Psoas muscle (tissue), 8 donors: ENCODE data around the gene PPARD. TPM values are rescaled to one million over a fixed set of nuclear protein-coding genes. Genes with fewer than 3 reads are reported as not detected.

ENCODE experiments used
- ATAC-seq, 4 donors: fragments of 200-7000 bp; cut with Tn5 transposase; one replicate each; pipeline ENCODE4 v1.9.1; 2020; ENCODE audit warnings: moderate library complexity in 3 of 4, mild to moderate bottlenecking in 2 of 4
- DNase-seq, 2 donors: peaks; one replicate each; pipeline ENCODE4 v3.0.0-alpha.2; 2020
- H3K27ac ChIP-seq: fragments of 200-600 bp; one replicate; pipeline ENCODE4 v1.8.0; 2022
- H3K27me3 ChIP-seq, 3 donors: fragments of 200-600 bp in 1 of 3; one replicate each; pipeline versions ENCODE4 v1.6.1 to v1.8.0; 2013 to 2022; ENCODE audit warnings: low read length in 2 of 3, mild to moderate bottlenecking in 2 of 3, moderate library complexity in 1 of 3; ENCODE audit not compliant: insufficient read depth in 3 of 3
- H3K36me3 ChIP-seq, 2 donors: fragments of 200-600 bp in 1 of 2; one replicate each; pipeline versions ENCODE4 v1.6.1 to v1.8.0; 2013 to 2022; ENCODE audit warnings: low read depth in 1 of 2, mild to moderate bottlenecking in 1 of 2, moderate library complexity in 1 of 2; ENCODE audit not compliant: insufficient read depth in 1 of 2
- H3K4me1 ChIP-seq: fragments of 200-600 bp; one replicate; pipeline ENCODE4 v1.8.0; 2022
- H3K4me3 ChIP-seq: fragments of 200-600 bp; one replicate; pipeline ENCODE4 v1.8.0; 2022; ENCODE audit warnings: mild to moderate bottlenecking
- H3K9me3 ChIP-seq: fragments of 200-600 bp; one replicate; pipeline ENCODE4 v1.8.0; 2022
- WGBS, 3 donors: extraction: QIAGEN DNeasy Blood & Tissue Kit; methylation state at CpG; one replicate each; pipeline versions ENCODE4 v1.1.6 to v1.1.7; 2013; 5-methylcytosine and 5-hydroxymethylcytosine counted together
- intact Hi-C, 2 donors: fragments of 100-400 bp; cut with DNase I; formaldehyde crosslinking; loops; one replicate each; pipeline versions ENCODE4 v1.11.0 to v1.14.2; 2022
- polyA plus RNA-seq, 3 donors: library from polyadenylated mRNA; stranded (reverse); fragments of 200-250 nt; gene quantifications; one replicate each; pipeline ENCODE4 v1.2.3, GENCODE V29; 2013
- total RNA-seq, 4 donors: library from RNA; stranded (reverse); fragmentation: NEBNext Ultra II Directional in 2 of 4; extraction: Animal tissue kit (Norgen Biotek cat#: 25700) in 2 of 4; gene quantifications; one replicate each; pipeline versions ENCODE4 v1.2.1 to v1.2.4, GENCODE V29; 2021 to 2023
- TF ChIP-seq, protein P1 (sequence below): fragments of 200-600 bp; IDR thresholded peaks from one replicate; pipeline ENCODE4 v1.8.0; 2022; ENCODE audit warnings: antibody characterized with exemption
- donor health status: healthy with polysubstance abuse.
- donor health status: DM: no; HTN: no; CAD: no; lungs with moderate emphysema.
- donor health status: Bipolar disorder and iron deficiency.
- donor health status: healthy.
- donor health status: DM: yes; HTN: yes; CAD: no.
- donor health status: DM: no; HTN: no; CAD: no.
- donor health status: DM: no; HTN: no; CAD: no.
- donor health status: DM: yes; HTN: yes; CAD: no.

PPARD gene
- total and polyA plus RNA-seq, 7 donors = 13.5 to 187 (median 37.2) TPM

GRCh38 chr6:35474131-35474941 lies 132.0 kb downstream of the PPARD start:
- H3K27ac ChIP-seq = no peak overlapping the region
- WGBS, 3 donors = 83 to 84% (median 83%) methylated on average over 13 to 14 of the region's 14 CpGs
- ATAC-seq = peak in 1 of 4 donors; percentile 4

GRCh38 chr6:35474942-35475570 lies 132.7 kb downstream of the PPARD start:
- TF ChIP-seq, protein P1, sequence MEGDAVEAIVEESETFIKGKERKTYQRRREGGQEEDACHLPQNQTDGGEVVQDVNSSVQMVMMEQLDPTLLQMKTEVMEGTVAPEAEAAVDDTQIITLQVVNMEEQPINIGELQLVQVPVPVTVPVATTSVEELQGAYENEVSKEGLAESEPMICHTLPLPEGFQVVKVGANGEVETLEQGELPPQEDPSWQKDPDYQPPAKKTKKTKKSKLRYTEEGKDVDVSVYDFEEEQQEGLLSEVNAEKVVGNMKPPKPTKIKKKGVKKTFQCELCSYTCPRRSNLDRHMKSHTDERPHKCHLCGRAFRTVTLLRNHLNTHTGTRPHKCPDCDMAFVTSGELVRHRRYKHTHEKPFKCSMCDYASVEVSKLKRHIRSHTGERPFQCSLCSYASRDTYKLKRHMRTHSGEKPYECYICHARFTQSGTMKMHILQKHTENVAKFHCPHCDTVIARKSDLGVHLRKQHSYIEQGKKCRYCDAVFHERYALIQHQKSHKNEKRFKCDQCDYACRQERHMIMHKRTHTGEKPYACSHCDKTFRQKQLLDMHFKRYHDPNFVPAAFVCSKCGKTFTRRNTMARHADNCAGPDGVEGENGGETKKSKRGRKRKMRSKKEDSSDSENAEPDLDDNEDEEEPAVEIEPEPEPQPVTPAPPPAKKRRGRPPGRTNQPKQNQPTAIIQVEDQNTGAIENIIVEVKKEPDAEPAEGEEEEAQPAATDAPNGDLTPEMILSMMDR = no peak
- WGBS, 3 donors = 90 to 93% (median 92%) methylated on average over 19 to 20 of the region's 20 CpGs
- no peak overlapping the region for H3K27ac ChIP-seq
- no peak for ATAC-seq
- peaks cover 12% of the 10 kb centered on the region for H3K4me1 ChIP-seq
- no peaks in the 10 kb centered on the region for H3K27me3 ChIP-seq
- no peak overlapping the region for H3K4me3 ChIP-seq
- intact Hi-C loops = no loop called here
- no peaks in the 10 kb centered on the region for H3K9me3 ChIP-seq
- peak in 1 of 2 donors; percentile 34 for DNase-seq
- peaks cover 4 to 92% of the 10 kb centered on the region in 2 donors for H3K36me3 ChIP-seq

More at GRCh38 chr6:35474131-35474941, 132.0 kb downstream of the PPARD start:
- peak in 1 of 2 donors; percentile 51 for DNase-seq
- H3K4me1 ChIP-seq = peaks cover 17% of the 10 kb centered on the region
- no peak overlapping the region for H3K4me3 ChIP-seq
- intact Hi-C loops = no loop called here
- H3K9me3 ChIP-seq = no peaks in the 10 kb centered on the region
- H3K27me3 ChIP-seq = no peaks in the 10 kb centered on the region
- TF ChIP-seq, protein P1 = no peak
- peaks cover 4 to 92% of the 10 kb centered on the region in 2 donors for H3K36me3 ChIP-seq

GRCh38 chr6:35475573-35475972 lies 133.2 kb downstream of the PPARD start:
- Histone ChIP-seq H3K27me3 (no peaks in the 10 kb centered on the region), H3K4me3 (no peak overlapping the region), H3K9me3 (no peaks in the 10 kb centered on the region), H3K27ac (no peak overlapping the region), H3K36me3 (peaks cover 4 to 92% of the 10 kb centered on the region in 2 donors), H3K4me1 (peaks cover 8% of the 10 kb centered on the region)
- TF ChIP-seq, protein P1 = no peak
- WGBS, 3 donors = 77 to 82% (median 77%) methylated on average over 4 of the region's 4 CpGs
- DNase-seq = peak in 1 of 2 donors; percentile 50
- ATAC-seq = no peak
- intact Hi-C loops = no loop called here

DNA sequence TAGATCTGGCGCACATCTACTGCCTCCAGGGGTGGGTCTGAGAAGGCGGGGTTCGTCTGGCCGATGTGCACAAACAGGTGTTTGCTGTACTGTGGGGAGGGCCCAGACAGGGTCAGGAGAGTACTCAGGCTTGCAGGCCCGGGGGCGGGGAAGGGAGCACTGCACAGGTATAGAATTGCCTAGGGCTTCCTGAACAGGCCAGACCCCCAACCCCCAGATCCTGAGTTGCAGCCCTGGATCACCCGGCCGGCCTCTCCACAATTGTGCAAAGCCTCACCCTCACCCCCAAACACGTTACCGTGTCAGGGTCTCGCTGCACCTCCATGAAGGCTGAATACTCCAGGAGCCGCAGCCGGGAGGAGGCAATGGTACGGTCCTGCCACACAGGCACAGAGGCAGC lies 133.6 kb downstream of the PPARD start:
- peak in 1 of 2 donors; percentile 46 for DNase-seq
- TF ChIP-seq, protein P1 = no peak
- Histone ChIP-seq H3K4me1 (peaks cover 4% of the 10 kb centered on the region), H3K9me3 (no peaks in the 10 kb centered on the region), H3K27ac (no peak overlapping the region), H3K36me3 (peaks cover 4 to 92% of the 10 kb centered on the region in 2 donors), H3K4me3 (no peak overlapping the region), H3K27me3 (no peaks in the 10 kb centered on the region)
- WGBS, 3 donors = 76 to 82% (median 78%) methylated on average over 14 of the region's 14 CpGs
- intact Hi-C loops = no loop called here
- ATAC-seq = no peak
